Stimulated activated CD4-positive, alpha-beta T cell treated with anti-CD3 and anti-CD28 coated beads, TNF-alpha, amount 100 ng/mL, for 4 hours (primary cell): ENCODE results near the gene PHKB.

Source experiments
- DNase-seq, 3 experiments: peaks; one replicate each; pipeline ENCODE4 v3.0.0-alpha.2; 2020; ENCODE audit warnings: low read depth in 3 of 3

PHKB gene

DNA sequence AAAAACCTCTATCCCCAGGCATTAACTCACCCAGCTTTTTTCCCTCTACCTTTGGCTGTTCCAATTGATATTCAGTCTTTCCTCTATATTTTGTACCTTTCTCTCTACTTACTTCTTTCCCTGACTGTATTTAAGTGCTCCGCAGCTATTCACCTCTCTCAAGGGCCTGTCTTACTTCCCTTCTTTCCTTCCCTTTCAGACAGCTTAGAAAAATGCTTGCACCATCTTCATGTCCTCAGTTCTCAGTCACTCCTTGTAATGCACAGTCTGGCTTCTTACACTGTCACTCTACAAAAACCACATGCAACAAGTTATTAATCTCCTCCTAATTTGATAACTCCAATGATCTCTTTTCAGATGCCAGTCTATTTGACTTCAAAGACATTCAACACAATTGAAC, 163.4 kb downstream of the PHKB start:
- no peak for DNase-seq

DNA sequence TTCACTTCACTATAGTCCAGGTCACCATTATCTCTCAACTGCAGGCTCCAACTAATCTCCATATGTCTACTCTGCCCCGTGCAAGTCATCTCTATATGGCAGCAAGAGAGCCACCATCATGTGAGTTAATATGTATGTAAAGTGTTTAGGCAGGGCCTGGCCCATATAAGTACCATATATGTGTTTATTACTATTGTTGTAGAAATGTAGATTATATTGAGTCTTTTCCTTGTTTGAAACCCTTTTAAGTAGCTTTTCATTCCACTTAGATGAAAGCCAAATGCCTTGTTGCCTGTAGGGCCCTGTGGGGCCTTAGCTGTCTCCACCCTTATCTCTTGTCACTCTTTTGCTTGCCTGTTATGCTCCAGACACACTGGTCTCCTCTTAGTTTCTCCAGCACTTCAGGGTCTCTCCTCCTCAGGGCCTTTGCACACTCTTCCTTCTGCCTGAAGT, 164.0 kb downstream of the PHKB start:
- DNase-seq: no peak

DNA sequence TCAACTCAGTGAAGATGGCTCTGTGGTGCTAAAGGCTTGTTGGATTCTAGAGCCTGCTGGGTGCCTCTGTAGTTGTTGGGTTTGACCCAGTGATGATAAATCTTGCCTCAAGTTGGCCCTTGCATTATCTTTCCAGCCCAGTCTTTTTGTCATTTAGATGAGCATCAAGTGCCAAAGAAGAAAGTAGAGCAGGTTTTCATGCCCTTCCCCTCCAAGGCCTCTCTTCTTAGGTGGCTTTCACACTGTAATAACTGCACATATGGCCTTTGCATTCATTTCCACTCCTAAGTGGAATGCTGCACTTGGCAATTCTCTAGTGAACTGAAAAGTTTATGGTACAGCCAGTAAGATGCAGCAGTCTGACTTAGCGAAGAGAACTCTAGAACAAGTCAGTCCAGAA, 165.1 kb downstream of the PHKB start:
- no peak for DNase-seq

DNA sequence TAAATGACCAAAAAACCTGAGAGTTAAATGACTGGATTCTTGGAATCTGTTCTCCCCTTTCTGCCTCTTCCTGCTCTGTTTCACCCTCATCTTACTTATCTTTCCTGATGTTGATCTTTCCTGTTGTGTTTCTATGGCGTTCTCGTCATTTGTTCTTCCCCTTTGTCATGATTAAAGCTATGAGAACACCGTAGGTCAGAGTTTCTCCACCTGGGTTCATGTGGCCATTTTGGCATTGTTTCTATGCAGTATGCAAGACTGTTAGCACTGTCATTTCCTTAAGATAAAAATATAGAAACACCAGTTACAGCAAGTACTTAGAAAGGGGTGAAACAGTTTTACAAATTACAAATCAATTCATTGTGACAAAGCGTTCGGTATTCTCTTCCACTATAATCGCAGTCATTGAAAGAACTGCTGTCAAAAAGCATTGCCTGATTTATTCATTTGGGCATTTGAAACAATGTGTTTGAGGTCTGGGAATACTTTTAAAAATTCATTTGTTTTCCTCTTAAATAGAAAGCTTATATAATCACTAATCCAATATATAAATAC, 166.0 kb downstream of the PHKB start:
- no peak for DNase-seq

DNA sequence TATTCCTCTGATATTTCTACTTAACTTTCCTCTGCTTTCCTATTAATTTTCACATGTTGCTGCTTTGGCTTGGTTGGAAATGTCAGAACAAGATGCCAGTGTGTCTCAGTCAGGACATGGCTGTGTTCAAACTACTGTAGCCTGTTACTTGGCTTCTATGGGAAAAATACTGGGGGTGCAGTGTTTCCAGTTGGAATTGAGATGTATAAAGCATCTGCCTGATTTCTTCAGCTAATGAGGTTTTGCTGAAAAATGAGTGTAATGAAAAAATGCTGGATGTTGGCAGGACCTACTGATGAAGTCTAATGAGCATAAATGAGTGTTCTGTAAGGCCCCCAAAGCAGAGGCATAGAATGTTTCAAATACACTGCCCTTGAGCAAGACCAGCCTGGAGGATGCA, 166.6 kb downstream of the PHKB start:
- DNase-seq: no peak

DNA sequence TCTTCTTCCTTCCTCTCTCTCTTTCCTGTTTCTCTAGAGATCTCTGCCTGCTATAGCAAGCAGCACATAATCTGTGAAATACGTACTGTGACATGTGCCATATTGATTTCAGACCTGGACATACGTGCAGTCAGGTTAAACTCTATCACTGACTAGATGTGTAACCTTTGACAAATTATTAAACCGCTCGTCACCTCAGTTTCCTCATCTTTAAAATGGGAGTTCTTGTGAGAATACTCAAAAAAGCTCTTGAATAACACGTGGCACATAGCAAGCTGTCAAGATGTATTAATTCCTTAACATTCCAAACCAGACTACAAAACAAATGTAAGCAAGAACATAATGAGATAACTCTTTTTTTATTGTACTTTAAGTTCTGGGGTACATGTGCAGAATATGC, 170.0 kb downstream of the PHKB start:
- no peak for DNase-seq

DNA sequence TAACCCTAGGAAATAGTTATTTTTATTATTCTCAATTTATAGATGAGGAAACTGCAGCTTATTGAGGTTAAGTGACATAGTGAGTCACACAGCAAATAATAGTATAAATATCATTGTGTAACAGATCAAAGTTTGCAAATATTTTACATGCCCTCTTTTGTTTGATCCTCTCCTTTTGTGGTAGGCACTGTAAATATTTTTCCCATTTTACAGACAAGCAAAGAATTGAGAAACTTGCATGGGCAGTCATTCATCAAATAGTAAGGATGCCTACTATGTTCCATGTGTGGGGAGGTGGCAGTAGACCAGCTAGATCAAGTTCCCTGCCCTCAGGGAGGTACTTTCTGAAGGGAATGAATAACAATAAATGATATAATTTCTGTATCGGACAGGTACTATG, 173.0 kb downstream of the PHKB start:
- no peak for DNase-seq

DNA sequence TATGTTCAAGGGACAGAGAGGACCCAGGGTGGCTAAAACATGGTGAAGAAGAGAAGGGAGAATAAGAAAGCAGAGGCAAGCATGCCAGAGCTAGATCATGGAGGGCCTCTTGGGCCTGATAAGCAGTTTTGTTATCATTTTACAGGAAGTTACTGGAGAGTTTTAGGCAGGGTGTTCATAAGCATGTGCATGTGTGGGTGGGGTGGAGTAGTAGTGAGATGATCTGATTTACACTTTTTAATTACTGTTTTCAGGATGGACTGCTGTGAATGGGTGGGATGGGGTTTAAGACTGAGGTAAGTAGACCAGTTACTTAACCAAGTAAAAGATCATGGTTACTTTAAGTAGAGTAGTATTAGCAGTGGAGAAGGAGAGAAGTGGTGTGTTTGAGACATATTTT, 173.6 kb downstream of the PHKB start:
- no peak for DNase-seq

DNA sequence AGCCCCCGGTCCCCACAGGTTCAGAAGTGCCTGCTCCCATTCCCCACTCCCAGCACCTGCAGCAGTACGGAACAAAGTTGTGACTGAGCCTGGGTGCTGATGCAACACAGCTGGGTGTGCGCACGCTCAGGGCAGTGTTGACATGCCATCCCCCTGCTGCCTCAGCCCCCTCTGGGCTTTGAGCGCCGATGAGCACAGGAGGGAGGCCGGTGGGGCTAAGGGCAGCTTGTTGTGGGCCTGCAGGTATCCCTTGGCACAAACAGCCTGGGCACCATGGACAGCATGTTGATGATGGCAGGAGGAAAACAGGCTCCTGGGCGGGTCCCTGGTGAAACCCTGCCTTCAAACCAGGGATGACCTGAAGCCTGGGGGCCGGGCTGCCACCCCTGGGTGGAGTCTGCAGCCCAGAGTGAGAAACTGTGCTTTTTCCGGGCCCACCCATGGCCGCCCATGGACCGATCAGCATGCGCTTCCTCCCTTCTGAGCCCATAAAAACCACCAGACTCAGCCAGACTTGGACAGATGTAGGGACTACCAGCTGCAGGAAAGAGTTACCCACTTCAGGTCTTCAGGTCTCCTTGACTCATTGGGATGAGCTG, 175.5 kb downstream of the PHKB start:
- DNase-seq: no peak

DNA sequence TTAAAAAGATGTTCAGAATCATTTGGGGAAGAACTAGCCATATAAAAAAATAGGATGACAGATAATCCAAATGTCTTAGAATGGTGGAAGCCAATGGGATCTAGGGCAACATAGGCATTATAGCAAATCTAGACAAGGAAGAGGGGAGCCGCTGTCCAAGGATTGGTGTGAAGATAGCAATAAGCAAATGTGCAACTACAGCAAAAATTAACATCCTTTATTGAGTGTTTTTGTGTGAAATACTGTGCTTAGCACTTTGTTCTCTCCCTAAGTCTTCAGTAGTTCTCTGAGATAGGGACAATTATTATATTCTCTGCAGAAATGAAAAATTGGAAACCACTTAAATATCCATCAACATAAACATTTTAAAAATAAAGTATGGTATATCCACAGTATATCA, 177.0 kb downstream of the PHKB start:
- DNase-seq: no peak

DNA sequence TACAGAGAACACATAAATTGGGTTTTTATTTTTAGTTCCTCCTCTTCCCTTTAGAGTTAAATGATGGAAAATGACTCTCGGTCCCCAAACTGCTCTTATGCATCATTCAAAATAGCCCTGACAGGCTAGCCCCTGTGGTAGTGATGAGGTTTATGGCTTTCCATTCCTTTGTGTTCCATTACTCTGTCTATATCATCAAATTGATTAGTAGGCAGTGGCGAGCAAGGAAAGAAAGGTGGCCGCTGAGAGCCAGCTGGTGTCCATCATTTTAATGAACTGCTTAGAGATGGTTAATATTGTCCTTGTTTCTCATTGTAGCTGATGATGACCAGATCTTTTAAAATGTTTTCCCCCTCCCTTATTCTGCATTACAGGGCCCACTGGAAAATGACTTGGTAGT, 179.5 kb downstream of the PHKB start:
- DNase-seq: no peak

DNA sequence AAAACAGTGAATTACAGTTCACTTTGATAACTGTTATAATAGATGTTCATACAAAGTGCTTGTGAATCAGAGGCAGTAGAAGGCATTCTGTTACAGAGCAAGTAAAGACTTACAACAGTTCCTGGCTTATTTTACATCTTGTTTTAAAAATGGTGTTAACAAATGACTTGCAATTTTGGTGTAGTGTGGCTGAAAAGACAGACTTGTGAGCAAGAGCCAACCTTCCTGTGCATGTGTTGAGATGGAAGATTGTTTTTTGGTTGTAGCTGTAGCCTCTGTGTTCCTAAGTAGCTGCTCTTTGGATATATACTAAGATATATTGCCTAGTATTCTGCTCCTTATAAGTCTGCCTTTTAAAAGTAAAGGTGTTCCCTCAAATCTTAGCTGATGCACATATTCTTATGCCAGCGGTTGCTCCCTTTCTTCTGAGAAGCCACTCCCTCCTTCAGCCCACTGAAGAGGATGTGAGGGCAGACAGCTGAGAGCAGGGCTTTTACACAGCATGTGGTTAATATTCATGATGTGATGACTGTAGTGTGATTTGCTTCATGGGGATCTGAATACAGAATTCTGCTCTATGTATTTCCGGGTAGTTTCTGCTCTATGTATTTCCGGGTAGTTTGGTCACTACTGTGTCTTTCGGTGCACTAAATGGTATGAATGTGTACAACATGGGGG, 182.3 kb downstream of the PHKB start:
- DNase-seq: no peak

DNA sequence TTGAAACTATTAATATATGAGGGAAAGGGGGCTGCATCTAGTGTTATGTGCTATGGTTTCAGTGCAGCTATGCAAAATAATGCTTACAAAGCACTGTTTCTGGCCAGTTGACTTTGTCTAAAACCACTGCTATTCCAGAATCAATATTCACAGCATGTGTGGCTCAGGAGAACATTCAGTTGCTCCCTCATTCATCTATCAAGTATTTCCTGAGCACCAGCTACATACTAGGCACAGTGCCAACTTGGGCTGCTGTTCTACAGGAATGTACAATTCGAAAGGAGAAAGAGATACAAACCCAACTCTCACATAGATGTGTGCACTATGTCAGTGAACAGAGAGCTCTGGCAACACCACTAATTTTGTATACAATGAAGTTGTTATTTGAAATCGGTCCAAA, 183.0 kb downstream of the PHKB start:
- no peak for DNase-seq

DNA sequence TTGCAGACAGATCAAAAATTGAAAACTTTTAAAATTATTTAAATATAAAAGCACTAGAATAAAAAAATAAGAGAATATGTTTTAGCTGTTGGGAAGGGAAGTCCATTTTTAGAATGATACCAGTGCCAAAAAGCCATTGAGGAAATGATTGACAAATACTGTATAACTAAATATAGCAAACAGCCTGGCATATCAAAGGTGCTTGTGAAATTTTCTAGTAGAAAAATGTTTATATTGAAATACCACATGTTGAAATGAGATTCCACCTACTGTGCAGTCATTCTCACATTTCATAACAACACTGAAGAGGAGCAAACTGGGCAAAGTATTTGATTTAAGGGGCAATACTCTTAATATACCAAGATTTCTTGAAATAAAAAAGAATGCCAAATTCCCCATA, 183.5 kb downstream of the PHKB start:
- DNase-seq: no peak

DNA sequence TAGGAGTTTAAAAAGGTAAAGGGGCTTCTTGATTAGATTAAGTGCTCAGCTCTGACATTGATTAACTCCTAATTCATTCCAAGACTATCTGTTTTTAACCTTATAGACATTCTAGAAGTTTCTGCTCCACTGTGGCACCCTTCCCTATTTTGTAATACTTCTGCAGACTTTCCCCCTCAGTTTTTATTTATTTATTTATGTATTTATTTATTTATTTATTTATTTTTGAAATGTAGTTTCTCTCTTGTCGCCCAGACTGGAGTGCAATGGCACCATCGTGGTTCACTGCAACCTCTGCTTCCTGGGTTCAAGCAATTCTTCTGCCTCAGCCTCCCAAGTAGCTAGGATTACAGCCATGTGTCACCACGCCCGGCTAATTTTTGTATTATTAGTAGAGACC, 185.8 kb downstream of the PHKB start:
- no peak for DNase-seq

DNA sequence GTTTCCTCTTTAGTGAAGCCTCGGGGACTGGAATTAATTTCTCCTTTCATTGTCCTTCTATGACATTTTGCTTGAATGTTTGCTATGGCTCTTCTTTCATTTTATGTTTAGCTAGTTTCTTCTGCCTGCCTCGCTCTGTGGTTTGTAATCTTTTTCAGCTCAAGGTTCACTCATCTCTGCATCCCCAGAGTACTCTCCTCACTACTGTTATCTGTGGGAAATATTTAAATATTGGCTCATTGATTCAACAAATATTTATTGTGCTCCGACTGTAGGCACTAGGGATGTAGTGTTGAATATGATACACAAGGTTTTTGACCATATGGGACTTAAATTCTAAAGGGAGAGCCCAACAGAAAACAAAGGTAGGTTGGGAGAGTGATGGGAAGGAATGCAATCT, 195.9 kb downstream of the PHKB start:
- DNase-seq: no peak

DNA sequence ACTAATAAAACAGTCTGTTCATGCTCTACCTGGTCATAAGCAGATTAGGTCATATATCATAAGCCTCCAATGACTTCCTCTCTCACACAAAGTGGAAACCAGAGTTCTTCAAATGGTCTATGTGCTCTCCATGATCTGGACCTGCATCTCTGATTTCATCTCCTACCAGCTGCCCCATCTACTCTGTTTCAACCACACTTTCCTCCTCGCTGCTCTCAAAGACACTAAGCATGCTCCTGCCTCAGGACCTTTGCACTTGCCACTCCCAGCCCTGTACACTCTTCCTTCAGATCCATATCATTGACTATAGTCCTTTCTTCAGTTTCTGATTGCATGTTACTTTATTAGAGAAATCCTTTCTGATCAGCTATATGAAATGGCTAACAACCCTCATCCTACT, 196.8 kb downstream of the PHKB start:
- DNase-seq: no peak

DNA sequence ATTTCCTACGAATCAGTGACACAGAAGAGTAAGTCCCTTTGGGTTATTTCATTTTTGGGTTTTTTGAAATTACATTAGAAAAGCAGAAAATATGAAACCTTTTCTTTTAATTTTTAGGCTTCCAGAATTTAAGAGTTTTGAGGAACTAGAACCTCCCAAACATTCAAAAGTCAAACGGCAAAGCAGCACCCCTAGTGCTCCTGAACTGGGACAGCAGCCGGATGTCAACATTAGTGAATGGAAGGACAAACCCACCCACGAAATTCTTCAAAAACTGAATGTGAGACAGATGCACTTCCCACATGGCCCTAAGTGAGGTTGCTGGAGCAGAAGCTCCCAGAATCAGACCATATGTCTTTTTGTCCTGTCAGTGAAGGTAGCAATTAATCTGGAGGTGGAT, 199.4 kb downstream of the PHKB start:
- no peak for DNase-seq

DNA sequence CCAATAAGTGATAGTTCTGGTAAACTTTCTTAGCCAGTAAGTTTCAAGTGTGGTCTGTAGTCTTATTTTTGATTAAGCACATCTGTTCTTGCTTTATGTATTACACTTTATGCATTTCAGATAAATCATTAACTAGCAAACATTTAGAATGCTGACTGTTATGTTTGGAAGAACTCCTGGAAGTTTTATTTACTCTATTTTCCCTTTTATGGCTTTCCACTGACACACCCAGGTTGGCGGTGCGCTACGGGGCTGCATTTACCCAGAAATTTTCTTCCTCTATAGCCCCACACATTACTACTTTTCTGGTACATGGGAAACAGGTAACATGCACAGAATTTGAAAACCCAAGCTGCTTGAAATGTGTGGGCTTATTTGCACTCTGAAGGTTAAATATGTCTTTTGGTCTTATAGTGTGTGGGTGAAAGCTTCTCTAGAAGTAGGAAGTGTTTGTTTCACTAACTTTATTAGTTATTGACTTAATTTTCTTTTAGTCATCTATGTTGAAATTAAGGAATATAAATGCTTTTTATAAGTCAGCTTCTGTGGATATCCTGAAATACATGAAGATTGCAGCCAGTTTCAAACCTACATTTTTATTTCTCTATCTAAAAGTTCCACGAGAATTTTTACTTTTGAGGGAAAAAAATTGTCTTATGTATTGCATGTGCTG, 203.7 kb downstream of the PHKB start:
- no peak for DNase-seq

DNA sequence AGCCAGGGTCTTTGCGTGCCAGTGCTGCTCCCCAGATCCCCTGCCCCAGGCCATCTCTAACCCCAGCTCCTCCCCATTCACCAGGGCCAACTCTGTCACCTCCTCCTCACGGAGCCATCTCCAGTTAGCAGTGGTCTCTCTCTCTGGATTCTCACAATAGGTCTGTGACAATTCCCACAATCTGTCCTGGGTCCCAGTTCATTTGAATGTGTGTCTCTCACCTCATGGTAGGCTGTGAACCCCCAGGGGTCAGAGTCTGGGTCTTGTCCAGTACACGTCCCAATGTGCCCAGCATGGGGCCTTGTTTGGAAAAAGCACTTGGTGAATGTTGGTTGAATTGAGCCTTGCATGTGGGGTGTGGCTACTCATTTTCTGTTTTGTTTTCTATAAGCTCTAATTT, 205.3 kb downstream of the PHKB start:
- DNase-seq: no peak

DNA sequence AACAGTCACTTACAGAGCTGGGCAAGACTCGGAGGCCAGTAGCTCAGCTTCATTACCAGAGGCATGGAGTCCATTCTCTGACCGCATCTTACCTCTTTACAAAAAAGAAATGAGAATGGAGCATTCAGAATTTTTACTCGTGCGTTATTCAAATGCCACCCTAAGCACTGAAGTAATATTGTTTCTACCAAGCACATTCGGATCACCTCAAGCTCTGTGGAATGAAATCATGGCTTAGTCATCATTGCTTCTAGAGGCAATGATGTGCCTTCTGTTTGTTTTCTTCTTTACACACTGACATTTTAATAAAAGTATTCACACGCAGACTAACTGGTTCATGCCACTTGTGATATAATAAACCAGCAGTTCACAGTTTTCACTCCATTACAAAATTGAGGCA, 206.8 kb downstream of the PHKB start:
- no peak for DNase-seq

DNA sequence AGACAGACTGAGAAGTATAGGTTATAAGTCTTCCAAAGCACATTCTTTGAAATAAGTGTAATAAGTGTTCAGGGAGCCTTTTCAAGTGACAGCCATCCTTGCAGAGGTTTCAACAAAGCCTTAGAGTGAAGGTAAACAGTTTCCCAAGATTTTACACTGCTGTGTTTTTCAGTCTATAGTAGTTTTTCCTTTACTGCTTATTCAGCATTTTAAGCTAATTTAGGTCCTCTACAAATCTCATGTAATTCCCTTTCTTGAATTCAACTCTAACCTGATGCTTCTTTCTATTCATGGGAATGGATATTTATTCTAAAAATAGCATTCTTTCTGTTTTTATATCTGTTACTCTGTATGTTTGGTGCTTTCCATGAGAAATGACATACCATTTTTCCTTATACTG, 211.3 kb downstream of the PHKB start:
- no peak for DNase-seq

DNA sequence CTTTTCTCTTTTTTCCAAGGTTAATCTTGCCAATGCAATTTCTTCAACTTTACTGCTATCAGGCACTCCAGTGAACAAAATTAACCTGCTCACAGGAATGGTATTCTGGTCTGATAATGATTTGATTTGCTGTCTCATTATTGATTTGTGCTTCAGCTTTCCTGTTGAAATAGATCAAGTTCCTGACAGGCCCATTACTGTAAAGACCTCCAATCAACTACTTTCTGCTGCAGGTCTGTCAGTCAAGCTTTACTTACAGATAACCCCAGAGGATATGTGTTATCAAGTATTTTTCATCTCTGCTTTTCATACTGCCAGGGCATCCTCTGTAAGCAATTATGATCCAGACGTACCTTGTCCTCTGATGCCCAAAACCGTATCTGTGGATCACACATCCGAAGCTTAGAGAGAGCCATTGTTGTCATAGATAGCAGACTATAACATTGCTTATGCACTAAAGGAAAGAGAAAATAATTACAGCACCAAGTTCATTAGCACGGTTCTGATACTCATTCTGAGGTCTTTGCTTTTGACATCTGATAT, 215.6 kb downstream of the PHKB start:
- DNase-seq: no peak
